ENCODE data around the gene STAG3. TPM values are rescaled to one million over a fixed set of nuclear protein-coding genes. Genes with fewer than 3 reads are reported as not detected.
"Not testable (repeated sequence)": the region's sequence is repeated elsewhere in the genome, so short reads cannot be mapped to it uniquely, and the experiment has no call there.

The STAG3 gene
- total and polyA plus RNA-seq, 5 donors: 0.41 to 1.1 (median 0.78) TPM; not detected in 1

DNA sequence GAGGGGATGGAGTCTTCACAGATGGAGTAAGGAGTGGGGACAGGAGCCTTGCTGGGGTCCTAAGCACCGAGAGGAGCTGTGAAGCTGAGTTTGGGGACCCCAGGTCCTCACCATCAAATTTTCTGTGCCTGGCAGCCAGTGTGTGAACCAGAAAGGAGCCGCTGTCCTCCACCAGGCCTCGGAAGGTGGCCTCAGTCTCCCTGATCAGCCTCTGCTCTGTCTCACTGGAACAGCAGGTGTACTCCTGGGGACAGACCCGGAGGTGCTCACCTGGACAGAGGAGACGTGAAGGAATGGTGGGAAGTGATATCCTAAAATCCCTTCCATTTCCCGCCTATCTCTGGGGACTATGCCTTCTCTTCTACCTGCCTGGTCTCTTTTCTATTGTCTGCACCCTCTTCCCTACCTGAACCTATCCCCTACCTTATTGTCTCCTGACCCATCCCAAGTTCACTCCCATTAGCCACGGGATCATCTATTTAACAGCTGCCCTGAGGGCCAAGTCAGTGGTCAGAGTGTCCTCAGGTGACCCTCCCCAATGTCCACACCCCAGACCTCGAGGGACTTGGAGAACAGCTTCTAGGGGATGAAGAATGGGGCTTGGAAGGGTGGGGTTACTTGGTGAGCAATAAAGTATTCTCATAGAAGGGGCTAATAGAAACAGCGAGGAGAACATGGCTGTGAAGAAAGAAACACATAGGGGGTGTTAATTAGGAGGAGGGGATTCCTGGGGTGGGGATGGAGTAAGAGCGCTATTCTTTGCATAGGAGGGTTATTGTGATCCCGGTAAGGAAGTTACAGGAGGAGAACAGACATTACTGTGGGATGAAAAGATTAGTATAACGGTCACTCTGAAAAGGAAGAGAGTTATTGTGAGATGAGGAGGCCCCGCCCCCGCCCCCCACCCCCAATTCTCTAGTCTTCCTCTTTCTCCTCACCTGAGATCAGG is 1.3 kb upstream of the STAG3 start:
- Histone ChIP-seq H3K4me3 (ENCODE audit: low read length) (peak overlapping the region; percentile 73), H3K27me3 (ENCODE audit: control insufficient read depth, insufficient read depth) (no peaks in the 10 kb centered on the region), H3K9me3 (ENCODE audit: control insufficient read depth, low read length) (no peaks in the 10 kb centered on the region), H3K4me1 (ENCODE audit: control insufficient read depth, insufficient read depth, low read length) (no peaks in the 10 kb centered on the region), H3K27ac (ENCODE audit: low read length) (no peak overlapping the region)
- intact Hi-C loops (cut with DNase I): no loop called here
- WGBS: 48% methylated on average over 14 of the region's 14 CpGs
- ATAC-seq (no peak), DNase-seq (no peak)

DNA sequence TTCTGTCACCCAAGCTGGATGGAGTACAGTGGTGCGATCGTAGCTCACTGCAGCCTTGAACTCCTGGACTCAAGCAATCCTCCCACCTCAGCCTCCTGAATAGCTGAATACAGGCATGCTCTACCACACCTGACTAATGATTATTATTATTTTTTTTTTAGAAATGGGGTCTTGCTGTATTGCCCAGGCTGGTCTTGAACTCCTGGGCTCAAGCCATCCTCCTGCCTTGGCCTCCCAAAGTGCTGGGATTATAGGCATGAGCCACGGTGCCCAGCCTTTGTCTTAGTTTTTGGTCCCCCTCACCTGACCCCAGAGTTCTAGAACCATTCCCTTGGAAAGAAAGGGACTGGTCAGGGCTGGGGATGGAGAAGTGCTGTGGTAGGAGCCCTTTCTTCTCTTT is 2.4 kb downstream of the STAG3 start:
- intact Hi-C loops (cut with DNase I); H3K4me1 ChIP-seq (ENCODE audit: control insufficient read depth, insufficient read depth, low read length); H3K27ac ChIP-seq (ENCODE audit: low read length); H3K9me3 ChIP-seq (ENCODE audit: control insufficient read depth, low read length); DNase-seq; H3K4me3 ChIP-seq (ENCODE audit: low read length); ATAC-seq; H3K27me3 ChIP-seq (ENCODE audit: control insufficient read depth, insufficient read depth): not testable (repeated sequence)
- 99% methylated on average over 3 of the region's 3 CpGs for WGBS

DNA sequence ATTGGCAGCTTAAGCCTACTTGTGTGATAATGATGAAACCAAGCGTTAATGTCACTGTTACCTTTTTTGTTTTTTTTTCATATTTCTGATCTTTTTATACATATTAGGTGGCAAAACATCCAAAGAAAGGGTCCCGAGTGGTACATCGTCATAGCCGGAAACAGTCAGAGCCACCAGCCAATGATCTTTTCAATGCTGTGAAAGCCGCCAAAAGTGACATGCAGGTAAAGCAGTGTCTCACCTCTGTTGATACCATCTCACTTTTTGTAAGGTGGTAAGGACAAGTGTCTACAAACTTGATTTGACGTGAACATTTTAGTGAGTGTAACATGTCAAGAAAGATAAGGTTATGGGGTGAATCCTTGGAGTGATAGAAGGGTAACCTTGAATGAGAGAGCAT is 4.9 kb downstream of the STAG3 start:
- DNase-seq; H3K9me3 ChIP-seq (ENCODE audit: control insufficient read depth, low read length); intact Hi-C loops (cut with DNase I); H3K4me1 ChIP-seq (ENCODE audit: control insufficient read depth, insufficient read depth, low read length); H3K27me3 ChIP-seq (ENCODE audit: control insufficient read depth, insufficient read depth); ATAC-seq; H3K27ac ChIP-seq (ENCODE audit: low read length); H3K4me3 ChIP-seq (ENCODE audit: low read length): not testable (repeated sequence)
- 83% methylated on average over 6 of the region's 6 CpGs for WGBS

DNA sequence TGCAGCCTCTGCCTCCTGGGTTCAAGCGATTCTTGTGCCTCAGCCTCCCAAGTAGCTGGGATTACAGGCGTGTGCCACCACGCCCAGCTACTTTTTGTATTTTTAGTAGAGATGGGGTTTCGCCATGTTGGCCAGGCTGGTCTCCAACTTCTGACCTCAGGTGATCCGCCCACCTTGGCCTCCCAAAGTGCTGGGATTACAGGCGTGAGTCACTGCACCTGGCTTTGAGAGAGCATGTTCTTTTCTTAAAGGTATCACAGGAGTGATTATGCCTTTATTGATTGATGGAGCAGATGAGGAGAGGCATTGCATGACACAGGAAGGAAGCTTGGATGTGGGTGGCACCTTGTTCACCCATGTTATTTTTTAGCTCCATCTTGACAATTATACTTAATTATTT is 5.4 kb downstream of the STAG3 start:
- H3K4me1 ChIP-seq (ENCODE audit: control insufficient read depth, insufficient read depth, low read length); H3K27me3 ChIP-seq (ENCODE audit: control insufficient read depth, insufficient read depth); intact Hi-C loops (cut with DNase I); DNase-seq; H3K9me3 ChIP-seq (ENCODE audit: control insufficient read depth, low read length); H3K4me3 ChIP-seq (ENCODE audit: low read length); H3K27ac ChIP-seq (ENCODE audit: low read length); ATAC-seq: not testable (repeated sequence)
- WGBS: 94% methylated on average over 6 of the region's 6 CpGs

DNA sequence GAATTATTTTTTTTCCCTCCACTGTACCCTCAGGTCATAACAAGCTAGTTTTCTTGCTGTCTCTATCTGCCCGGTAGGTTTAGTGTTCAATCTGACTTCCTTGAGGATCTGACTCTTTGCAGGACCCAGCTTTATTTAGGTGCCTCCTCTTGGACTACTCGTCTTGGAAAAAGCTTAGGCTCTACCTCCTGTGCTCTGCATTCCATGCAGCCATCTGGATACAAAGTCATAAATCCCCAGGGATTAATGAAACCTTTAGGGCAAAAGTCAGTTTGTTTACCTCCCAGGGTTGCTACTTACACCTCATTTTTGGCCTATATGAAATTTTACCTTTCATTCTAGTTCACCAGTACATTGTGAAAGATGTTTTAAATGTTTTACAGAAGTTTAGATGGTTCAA is 8.0 kb downstream of the STAG3 start:
- no peak for ATAC-seq
- Histone ChIP-seq H3K4me1 (ENCODE audit: control insufficient read depth, insufficient read depth, low read length) (no peaks in the 10 kb centered on the region), H3K4me3 (ENCODE audit: low read length) (no peak overlapping the region), H3K27ac (ENCODE audit: low read length) (no peak overlapping the region), H3K27me3 (ENCODE audit: control insufficient read depth, insufficient read depth) (no peaks in the 10 kb centered on the region), H3K9me3 (ENCODE audit: control insufficient read depth, low read length) (no peaks in the 10 kb centered on the region)
- DNase-seq: no peak
- WGBS: 72% methylated on average over 2 of the region's 2 CpGs
- intact Hi-C loops (cut with DNase I): no loop called here

DNA sequence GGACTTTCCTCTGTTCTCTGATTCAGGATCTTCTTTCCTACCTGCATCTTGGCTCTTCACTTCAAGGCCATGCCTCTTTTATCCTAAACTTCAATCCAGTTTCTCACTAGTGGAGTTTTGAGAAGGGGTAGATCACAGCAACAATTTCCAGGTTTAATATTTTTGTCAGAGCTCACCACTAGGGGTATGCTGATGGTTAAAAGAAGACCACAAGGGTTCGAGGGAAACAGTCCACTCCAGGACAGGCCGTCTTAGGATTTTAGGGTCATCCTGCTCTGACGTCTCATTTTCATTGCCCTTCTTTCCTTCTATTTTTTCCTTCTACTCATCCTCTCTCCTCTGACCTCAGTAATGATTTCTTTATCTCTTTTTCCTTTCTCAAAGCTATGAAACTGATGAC is 11.3 kb downstream of the STAG3 start:
- intact Hi-C loops (cut with DNase I): no loop called here

DNA sequence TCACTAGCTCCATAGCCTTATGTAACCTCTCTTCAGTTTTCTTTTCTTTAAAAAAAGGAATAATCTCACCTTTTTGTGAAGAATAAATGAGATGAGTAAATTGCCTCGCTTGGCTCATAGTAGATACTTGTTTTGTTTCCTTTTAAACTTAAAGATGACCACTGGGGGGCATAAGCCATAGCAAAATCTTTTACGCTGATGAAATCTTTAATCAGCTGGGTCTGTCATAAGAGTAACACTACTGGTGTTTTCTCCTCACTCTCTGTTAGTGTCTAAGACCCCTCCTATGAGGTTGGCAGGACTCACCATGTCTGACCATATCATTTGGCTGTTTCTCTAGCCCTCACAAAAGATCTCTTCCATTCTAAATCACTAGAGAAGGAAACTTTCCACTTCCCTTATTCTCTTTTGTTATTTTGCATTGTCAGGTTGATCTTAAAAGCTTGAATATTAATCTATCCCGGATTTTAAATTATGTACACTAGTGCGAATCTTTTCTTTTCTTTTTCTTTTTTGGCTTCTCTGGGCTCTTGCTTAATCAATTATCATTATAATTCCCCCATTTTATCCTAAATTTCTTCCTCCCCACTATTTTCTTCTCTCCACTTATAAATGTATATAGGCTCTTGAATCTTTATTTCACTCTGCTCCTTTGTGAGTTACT is 12.5 kb downstream of the STAG3 start:
- Histone ChIP-seq H3K4me1 (ENCODE audit: control insufficient read depth, insufficient read depth, low read length) (no peaks in the 10 kb centered on the region), H3K4me3 (ENCODE audit: low read length) (no peak overlapping the region), H3K27me3 (ENCODE audit: control insufficient read depth, insufficient read depth) (no peaks in the 10 kb centered on the region), H3K9me3 (ENCODE audit: control insufficient read depth, low read length) (no peaks in the 10 kb centered on the region), H3K27ac (ENCODE audit: low read length) (no peak overlapping the region)
- WGBS: 53% methylated on average over 4 of the region's 4 CpGs
- ATAC-seq (no peak), DNase-seq (no peak)
- intact Hi-C loops (cut with DNase I): no loop called here

More for the DNA sequence above, 11.3 kb downstream of the STAG3 start:
- H3K27ac ChIP-seq (ENCODE audit: low read length): no peak overlapping the region
- no peak overlapping the region for H3K4me3 ChIP-seq (ENCODE audit: low read length)
- no peaks in the 10 kb centered on the region for H3K27me3 ChIP-seq (ENCODE audit: control insufficient read depth, insufficient read depth)
- ATAC-seq (no peak), DNase-seq (no peak)
- no peaks in the 10 kb centered on the region for H3K9me3 ChIP-seq (ENCODE audit: control insufficient read depth, low read length)
- WGBS: 70% methylated on average over 3 of the region's 3 CpGs
- no peaks in the 10 kb centered on the region for H3K4me1 ChIP-seq (ENCODE audit: control insufficient read depth, insufficient read depth, low read length)

DNA sequence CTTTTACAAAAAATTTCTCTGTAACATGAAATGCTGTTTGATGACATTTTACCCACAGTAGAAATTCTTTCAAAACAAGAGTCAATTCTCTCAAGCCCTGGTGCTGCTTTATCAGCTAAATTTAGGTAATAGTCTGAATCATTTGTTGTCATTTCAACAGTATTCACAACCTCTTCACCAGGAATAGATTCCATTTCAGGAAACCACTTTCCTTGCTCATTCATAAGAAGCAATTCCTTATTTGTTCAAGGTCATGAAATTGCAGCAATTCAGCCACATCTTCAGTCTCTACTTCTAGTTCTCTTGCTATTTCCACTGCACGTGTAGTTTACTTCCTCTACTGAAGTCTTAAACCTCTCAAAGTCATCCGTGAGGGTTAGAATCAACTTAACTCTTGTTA is 14.1 kb downstream of the STAG3 start:
- Histone ChIP-seq H3K27me3 (ENCODE audit: control insufficient read depth, insufficient read depth) (no peaks in the 10 kb centered on the region), H3K27ac (ENCODE audit: low read length) (no peak overlapping the region), H3K4me3 (ENCODE audit: low read length) (no peak overlapping the region), H3K4me1 (ENCODE audit: control insufficient read depth, insufficient read depth, low read length) (no peaks in the 10 kb centered on the region), H3K9me3 (ENCODE audit: control insufficient read depth, low read length) (no peaks in the 10 kb centered on the region)
- DNase-seq (no peak), ATAC-seq (no peak)
- intact Hi-C loops (cut with DNase I): no loop called here
- 59% methylated on average over 2 of the region's 2 CpGs for WGBS

DNA sequence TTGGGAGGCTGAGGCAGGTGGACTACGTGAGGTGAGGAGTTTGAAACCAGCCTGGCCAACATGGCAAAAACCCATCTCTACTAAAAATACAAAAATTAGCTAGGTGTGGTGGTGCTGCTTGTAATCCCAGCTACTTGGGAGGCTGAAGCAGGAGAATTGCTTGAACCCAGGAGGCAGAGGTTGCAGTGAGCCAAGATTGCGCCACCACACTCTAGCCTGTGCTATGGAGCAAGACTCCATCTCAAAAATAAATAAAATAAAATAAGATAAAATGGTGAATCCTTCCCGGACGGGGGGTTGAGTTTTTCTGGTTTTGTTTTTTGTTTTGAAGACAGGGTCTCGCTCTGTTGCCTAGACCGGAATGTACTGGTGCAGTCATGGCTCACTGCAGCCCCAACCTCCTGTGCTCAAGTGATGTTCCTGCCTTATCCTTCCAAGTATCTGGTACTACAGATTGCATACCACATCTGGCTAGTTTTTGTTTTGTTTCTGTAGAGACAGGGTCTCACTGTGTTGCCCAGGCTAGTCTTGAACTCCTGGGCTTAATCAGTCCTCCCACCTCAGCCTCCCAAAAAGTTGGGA is 14.7 kb downstream of the STAG3 start:
- DNase-seq; intact Hi-C loops (cut with DNase I); H3K27me3 ChIP-seq (ENCODE audit: control insufficient read depth, insufficient read depth); H3K4me1 ChIP-seq (ENCODE audit: control insufficient read depth, insufficient read depth, low read length); H3K4me3 ChIP-seq (ENCODE audit: low read length); H3K9me3 ChIP-seq (ENCODE audit: control insufficient read depth, low read length); ATAC-seq; H3K27ac ChIP-seq (ENCODE audit: low read length): not testable (repeated sequence)
- WGBS: 96% methylated on average over 6 of the region's 6 CpGs

DNA sequence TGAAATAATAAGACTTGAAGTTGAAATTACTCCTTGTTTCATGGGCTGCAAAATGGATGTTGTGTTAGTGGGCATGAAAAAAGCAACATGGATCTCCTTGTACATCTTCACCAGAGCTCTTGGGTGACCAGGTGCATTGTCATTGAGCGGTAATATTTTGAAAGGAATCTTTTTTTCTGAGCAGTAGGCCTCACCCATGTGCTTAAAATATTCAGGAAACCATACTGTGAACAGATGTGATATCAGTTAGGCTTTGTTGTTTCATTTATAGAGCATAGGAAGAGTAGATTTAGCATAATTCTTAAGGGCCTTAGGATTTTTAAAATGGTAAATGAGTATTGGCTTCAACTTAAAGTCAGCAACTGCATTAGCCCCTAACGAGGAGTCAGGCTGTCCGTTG is 15.3 kb downstream of the STAG3 start:
- Histone ChIP-seq H3K4me1 (ENCODE audit: control insufficient read depth, insufficient read depth, low read length) (no peaks in the 10 kb centered on the region), H3K9me3 (ENCODE audit: control insufficient read depth, low read length) (no peaks in the 10 kb centered on the region), H3K27ac (ENCODE audit: low read length) (no peak overlapping the region), H3K27me3 (ENCODE audit: control insufficient read depth, insufficient read depth) (no peaks in the 10 kb centered on the region), H3K4me3 (ENCODE audit: low read length) (no peak overlapping the region)
- intact Hi-C loops (cut with DNase I): no loop called here
- ATAC-seq (no peak), DNase-seq (no peak)
- 89% methylated on average over 3 of the region's 3 CpGs for WGBS

DNA sequence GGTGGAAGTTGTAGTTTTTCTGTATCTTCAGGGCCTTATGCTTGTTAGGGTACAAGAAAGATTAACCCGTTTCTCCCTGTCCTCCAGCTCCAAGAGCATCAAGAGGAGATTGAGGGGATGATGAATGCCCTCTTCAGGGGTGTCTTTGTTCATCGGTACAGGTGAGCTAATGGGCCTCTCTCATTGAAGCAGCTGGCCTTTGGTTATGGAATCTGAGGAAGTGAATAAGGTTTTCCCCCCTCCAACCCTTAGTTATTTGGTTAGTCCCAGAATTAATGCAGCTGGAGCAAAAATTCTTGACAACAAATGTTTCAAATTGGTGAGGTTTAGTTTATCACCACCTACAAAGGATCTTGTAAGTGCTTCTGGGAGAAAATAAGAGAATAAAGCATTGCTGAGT is 17.5 kb downstream of the STAG3 start:
- Histone ChIP-seq H3K4me1 (ENCODE audit: control insufficient read depth, insufficient read depth, low read length) (no peaks in the 10 kb centered on the region), H3K4me3 (ENCODE audit: low read length) (no peak overlapping the region), H3K27me3 (ENCODE audit: control insufficient read depth, insufficient read depth) (no peaks in the 10 kb centered on the region), H3K9me3 (ENCODE audit: control insufficient read depth, low read length) (no peaks in the 10 kb centered on the region), H3K27ac (ENCODE audit: low read length) (no peak overlapping the region)
- WGBS: 73% methylated on average over 2 of the region's 2 CpGs
- intact Hi-C loops (cut with DNase I): no loop called here
- DNase-seq (no peak), ATAC-seq (no peak)
